DMS79 (cell line): Measurements from ENCODE around the gene ASCL5.

ENCODE experiments used
- DNase-seq: peaks from one replicate; lab custom pipeline; 2025; lab: John Stamatoyannopoulos, UW

The ASCL5 gene

DNA sequence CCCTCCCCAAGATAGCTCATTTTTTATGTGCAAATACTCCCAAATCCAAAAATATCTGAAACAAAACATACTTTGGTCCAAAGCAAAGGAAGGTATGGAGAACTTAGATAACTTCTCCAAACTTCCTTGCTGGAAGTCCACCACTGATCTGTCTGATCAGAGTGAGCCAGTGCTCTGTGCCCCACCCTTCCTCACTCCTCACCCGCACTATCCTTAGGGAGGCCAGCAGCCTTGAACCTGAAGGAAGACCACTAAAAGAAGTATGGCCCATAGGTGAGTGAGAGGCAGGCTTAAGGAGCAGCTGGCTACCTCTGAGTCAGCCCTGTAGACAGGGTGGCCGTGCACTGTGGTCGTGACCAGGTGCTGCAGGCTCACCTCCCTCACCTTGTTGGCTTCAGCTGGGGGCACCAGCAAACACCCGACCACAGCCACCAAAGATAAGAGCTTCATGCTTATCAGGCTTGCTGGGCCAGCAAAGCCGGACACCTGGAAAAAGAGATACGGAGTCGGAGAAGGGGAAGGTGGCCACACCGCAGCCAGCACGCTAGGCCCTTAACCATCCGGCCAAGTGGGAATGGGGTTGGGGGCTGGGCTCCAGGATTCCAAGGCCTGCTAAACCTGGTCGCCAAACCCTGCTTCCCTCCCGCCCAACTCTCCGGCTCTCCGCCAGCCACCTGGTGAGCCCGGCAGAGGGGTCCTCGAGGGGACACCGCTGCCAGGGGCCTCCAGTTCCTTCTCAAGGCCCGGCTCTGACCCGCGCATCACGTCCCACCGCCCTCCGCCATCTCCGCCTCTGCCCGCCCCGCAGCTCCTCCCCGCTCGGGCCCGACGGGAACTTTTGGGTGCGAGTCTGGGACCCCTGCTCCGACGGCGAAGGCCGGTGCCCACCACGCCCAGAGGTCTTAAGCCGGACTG lies 26.7 kb upstream of the ASCL5 start:
- DNase-seq: no peak

DNA sequence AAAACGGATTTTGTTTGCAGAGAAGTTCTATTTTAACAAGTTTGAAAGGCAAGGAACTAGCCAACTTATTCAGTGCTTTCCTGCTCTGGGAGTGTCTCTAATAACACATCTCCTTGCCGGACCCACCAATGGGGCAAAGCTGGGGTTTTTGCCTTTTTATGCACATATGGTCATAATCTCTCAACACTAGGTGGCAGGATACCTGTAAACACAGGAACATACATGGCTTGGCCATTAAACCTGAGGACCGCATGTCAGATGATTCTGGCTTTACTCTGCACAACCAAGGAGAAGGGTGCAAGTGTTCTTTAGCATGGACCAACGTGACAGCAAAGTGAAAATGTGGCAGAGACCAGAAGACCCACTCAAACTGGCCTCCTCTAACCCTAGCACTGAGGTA lies 22.4 kb upstream of the ASCL5 start:
- no peak for DNase-seq

DNA sequence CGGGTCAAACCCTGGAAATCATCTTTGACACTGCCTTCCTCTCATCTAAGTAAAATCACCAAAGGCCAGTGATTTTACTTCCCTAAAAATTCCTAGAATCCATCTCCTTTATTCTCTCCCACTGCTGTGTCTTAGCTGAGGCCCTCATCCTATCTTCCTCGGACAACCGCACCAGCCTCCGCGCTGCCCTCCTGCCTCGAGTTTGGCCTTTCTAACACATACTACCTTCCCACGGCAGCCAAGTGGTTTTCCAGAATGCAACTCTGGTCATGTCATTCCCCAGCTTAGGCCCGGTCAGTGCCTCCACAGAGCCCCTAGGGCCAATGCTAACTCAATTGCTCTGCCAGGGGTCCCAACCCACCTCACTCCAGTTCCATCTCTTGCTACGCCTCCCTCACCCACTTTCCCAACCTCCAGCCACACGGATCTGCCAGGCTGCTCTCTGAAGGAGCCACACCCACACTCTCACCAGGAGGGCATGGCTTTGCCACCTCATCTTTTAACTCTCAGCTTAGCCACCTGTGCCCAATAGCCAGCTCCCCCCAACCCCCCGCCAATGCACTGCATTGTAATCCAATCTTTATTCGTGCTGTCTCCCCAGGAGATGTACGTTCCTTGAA lies 20.5 kb upstream of the ASCL5 start:
- DNase-seq: no peak

DNA sequence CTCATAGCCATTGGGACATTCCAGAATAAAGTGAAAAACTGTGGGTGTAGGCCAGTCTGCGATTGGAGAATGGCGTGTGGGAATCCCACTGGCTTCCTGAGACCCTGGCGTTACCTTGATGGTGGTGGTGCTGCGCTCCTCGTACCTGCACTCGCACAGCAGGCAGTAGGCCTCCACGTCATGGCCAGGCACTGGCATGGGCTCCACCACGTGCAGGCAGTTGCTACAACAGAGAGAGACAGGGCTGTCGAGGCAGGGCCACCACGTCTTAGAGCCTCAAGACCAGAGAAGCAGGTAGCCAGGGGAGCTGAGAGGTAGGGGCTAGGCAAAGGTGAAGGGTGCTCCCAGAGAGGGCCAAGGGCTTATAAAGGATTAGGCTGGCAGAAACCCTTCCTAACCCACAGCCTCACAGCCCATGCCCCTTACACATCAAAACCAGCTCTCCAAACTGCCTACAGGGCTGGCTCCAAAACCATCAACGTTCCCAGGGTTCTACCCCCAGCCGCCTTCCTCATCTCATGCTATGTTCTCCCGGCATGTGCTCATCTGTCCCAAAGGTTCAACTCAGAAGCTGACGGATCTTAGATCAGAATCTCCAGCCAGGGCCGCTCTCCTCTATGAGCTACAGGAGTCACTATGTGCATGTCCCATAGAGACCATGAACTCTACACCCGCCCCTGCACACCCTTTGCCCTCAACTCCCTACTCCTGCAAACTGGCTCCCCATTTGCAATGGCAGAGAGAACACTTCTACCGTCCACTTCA lies 19.8 kb upstream of the ASCL5 start:
- no peak for DNase-seq

DNA sequence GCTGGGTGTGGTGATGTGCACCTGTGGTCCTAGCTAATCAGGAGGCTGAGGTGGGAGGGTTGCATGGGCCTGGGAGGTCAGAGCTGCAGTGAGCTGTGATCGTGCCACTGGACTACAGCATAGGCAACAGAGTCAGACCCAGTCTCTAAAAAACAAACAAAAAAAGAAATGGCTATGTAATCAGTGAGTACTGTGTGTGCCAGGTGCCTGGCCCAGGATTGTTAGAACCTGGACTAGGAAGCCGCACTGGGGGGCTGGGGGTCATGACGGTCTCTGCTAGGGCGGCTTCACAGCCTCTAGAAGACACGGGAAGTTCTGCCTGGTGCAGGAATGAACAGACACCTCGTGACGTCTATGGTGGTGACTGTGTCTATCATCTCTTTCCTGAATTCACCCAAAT lies 18.8 kb upstream of the ASCL5 start:
- no peak for DNase-seq

GRCh38 chr1:201145132-201145531 lies 18.1 kb upstream of the ASCL5 start:
- no peak for DNase-seq

GRCh38 chr1:201144701-201145100 lies 17.7 kb upstream of the ASCL5 start:
- DNase-seq: no peak

DNA sequence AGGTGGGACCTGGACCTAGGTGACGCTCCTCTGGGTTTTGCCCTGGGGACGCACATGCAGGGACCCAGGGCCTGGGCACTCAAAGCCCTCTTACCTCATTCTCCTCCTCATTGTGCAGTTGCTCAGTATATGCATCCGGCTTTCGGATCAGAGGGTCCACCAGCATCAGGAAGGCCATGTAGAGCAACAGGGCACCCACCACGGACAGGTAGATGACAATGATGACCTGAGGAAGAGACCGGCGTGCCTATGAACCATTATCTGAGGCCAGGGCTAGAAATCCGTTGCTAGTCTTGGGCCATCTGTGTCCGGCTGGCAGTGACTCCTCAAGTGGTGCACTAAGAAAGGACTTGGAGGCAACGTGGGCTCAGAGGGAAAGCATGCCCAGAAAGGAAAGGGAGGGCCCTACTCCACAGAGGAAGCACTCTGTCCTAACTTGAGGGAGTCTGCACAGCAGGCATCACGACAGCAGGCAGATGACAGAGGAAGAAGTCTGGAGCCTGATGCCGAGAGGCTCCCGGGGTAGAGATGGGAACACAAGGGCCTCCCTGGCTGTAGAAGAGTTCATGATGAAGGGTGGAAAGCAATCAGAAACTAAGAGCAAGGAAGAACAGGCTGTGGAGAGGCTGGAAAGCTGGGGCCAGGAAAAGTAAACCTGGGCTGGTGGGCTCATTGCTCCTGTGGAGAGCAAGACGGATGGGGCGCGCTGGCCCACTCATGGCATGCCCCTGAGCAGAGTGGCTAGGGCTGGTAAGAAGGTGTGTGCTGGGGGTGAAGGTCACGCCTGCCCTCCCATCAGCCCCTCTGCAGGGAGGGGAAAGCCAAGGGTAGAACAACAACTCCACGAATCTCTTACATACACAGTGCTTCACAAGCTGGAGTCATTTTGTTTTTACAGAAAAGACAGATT lies 17.0 kb upstream of the ASCL5 start:
- DNase-seq: no peak

- no peak for DNase-seq
Observed at GRCh38 chr1:201142849-201143725, 16.1 kb upstream of the ASCL5 start.

GRCh38 chr1:201142011-201142848 lies 15.2 kb upstream of the ASCL5 start:
- no peak for DNase-seq

GRCh38 chr1:201141418-201141817 lies 14.4 kb upstream of the ASCL5 start:
- no peak for DNase-seq

DNA sequence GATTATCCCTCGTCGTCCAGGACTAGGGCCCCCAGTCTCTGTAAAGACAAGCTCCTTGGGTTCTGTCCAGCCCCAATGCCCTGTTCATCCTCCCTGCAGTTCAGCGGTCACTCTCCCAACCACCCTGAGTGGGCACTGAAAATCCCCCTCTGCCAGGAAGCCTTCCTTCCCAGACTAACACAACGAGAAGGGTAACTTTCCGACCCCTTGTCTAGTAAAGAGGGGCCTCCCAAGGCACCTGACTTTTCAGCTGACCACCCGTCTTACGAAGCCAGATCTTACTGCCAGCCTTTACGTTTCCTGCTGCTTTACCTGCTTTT lies 13.9 kb upstream of the ASCL5 start:
- no peak for DNase-seq

- DNase-seq: no peak
Observed at GRCh38 chr1:201140235-201140940, 13.4 kb upstream of the ASCL5 start.

DNA sequence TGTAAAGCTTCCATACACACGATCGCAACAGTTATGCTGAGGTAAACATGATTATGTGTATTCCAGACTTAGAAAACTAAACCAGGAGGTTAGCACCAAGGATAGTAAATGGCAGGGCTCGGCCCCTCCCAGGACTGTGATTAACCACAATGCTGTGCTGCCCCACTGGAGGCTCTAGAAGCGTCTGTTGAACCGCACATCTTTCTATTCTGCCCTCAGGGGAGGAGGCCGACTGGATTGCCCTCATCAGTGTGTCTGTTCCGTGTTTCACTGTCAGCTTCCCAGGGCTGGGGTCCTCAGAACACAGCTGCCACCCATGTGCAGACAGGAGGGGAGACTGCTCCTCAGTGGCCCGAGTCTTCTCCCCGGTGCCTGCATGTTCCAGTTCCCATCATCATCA lies 12.8 kb upstream of the ASCL5 start:
- DNase-seq: no peak

- DNase-seq: no peak
Observed at GRCh38 chr1:201139306-201139705, 12.3 kb upstream of the ASCL5 start.

GRCh38 chr1:201138311-201138840 lies 11.4 kb upstream of the ASCL5 start:
- no peak for DNase-seq

DNA sequence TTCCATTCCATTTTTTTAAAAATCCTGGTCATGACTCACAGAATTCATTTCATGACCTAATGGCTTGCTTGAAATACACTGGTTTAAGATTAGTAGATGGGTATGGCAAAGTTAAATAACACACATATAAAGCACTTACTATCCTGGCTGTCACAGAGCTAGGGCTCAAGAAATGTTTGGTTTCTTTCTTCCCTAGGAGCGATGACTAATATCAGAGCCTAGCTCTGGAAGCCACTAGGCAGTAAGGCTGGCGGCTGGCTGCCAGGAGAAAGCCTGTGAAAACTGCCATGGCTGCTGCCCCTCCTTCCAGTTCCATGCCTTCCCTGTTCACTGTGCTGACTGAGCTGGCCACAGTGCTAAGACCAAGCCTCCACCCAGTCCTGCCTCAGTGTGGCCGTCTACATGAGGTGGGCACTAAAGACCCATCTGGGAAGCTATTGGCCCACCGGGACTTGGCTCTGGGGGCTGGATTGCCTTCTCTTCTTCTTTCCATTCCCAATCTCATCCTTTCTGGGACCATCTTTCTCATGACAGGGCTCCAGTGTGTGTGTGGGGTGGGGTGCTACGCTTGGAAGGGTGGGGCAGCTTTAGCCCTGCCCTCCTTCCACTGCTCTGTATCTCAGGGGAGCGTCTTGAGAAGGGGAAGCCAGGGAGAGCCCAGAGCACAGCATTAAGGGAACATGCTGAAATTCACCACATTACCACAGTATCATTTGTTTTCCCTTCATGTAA lies 10.8 kb upstream of the ASCL5 start:
- DNase-seq: no peak

- no peak for DNase-seq
Observed at GRCh38 chr1:201137024-201137392, 10.0 kb upstream of the ASCL5 start.
